GM10847 (cell line): ENCODE results near the gene ADAMTS17.

Source experiments
- POLR2A ChIP-seq: IDR thresholded peaks from 2 replicates; pipeline ENCODE4 v1.6.1; 2011; ENCODE audit not compliant: insufficient read length; ENCODE audit errors: extremely low read depth

Gene ADAMTS17

GRCh38 chr15:100341750-100342560 lies at the start of gene ADAMTS17:
Gene ADAMTS17, minus strand, starts transcription at chr15:100341975. Its CDS starts 76 bp downstream, at chr15:100341899.
- no peak for TF ChIP-seq POLR2A

DNA sequence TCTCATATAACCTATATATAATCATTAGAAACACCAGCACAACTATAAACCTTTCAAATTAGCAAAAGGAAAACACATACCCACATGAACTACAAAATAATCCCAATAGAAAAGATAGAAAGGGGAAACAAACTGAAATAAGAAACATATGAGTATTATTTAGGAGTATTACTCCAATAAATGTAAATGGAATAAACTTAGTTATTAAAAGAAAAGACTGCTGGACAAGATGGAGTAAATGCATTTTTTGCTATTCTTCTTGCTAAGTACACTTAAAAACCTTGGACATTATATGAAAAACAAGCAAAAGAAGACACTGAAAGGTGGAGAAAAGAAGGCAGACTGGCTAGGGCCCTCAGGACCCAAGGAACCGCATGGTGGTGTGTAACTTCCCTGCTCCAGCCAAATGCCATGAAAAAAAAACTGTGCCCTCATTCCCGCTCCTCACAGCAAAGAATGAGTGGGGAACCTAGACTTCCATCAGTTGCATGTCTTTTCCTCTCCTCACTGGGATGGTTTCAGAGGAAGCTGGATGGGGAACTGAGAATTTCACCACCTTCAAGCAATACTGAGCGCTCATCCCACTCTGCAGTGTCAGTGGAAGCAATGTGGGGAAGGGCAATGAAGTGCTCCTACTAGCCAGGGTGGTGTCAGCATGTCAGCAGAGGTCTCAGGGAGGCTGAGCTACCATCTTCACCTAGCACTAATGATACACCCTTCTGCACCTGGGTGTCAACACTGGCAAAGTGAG lies 43.7 kb upstream of the ADAMTS17 start:
- no peak for TF ChIP-seq POLR2A

- no peak for TF ChIP-seq POLR2A
Measured at GRCh38 chr15:100384108-100384410, 42.3 kb upstream of the ADAMTS17 start.

DNA sequence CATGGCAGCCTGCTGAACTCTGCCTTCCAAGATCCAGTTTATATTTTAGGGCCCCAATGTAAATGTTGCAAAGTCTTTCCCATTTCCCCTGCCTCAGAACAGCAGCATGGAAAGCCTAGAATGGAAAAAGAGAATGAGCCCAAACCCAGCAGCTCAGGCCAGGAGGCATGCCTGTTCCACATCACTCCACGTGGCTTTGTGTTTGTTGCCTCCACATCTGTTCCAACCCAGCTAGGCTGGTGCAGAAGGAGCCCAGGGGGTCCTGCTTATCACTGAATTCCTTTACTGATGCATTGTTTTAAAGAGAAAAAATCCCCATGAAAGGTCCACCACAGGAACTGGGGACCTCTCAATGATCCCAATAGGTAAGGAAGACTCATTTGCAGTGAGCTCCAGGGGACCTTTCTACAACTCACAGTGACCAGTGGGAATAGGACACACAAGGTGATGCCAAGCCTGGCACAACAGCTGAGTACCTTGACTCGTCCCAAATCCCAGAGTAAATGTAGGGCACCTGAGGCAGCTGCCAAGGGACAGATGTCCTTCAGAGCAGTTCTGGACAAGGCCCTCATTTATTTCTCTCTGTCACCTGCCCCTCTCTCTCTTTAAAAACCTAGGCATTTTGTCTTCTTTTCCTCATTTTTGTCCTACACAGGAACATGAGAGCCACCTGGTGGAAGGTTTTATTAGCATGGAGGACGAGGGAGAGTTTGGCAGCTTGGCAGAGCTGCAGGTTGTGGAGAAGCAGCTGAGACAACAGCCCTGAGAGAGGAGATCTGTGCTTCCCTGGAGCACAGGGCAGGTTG lies 41.7 kb upstream of the ADAMTS17 start:
- TF ChIP-seq POLR2A, result no peak

GRCh38 chr15:100373942-100374341 lies 32.2 kb upstream of the ADAMTS17 start:
- no peak for TF ChIP-seq POLR2A

DNA sequence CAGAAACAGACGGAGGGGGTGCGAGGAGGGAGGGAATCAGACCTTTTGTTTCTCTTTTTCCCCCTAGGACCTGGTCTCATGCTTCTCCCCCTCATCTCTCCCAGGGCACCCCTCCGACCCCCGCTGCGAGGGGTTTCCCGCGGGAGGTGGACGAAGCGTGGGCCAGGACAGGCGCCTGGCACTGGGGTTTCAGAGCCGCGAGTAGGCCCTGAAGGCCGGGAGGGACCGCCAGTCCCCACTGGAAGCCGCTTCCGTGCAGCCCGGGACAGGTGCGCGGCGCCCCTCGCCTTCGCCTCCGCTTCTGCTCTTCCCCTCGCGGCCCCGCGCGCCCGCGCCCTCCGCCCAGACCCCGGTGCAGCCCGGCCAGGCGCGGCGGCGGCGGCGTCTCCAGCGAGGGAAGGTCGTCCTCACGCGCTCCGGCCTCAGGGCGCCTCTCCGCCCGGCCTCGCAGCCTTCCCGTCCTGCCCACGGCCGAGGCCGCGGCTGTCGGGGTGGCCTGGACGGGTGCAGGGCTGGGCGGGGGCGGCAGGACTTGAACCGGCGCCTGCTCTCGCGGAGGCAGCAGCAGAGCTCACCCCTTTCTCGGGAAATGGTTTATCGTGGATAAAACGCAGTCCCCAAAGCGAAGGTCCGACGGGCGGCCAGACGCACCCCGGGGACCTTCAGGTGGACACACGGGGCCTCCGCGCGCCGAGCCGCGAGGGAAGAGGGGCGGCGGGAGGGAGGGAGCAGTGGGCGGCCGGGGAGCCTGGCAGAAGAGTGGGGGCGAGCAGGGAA lies 31.5 kb upstream of the ADAMTS17 start:
- no peak for TF ChIP-seq POLR2A

DNA sequence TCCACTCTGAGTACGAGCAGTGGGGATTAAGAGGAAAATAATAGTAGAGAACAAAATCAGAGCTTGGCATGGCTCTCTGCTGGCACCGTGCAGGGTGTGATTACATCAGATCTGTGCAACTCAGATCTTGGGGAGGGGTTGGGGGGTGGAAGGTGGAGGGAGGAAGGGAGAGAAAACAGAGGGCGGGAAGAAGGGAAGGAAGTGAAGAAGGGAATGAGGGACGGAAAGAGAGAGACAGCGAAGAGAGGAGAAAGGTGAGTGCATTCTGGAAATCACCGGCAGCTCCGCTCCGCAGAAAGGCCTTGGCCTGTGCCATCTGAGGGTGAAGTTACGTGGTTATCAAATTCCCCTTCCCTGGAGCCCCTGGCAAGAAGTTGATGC lies 31.0 kb upstream of the ADAMTS17 start:
- no peak for TF ChIP-seq POLR2A

DNA sequence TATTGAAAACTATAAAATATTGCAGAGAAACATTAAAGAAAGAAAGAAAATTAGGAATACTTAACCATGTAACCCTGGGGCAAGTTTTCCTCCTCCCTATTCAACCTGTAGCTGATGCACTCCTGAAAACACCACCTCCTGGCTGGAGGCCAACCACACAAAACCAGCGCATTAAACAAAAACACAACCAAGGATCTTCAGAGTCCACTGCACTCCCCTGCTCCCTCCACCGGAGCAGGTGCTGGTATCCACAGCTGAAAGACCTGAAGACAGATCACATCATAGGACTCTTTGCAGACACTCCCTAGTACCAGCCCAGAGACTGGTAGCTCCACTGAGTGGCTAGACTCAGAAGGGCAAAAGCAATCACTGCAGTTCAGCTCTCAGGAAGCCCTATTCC lies 13.6 kb upstream of the ADAMTS17 start:
- TF ChIP-seq POLR2A, result no peak

- TF ChIP-seq POLR2A, result no peak
Measured at GRCh38 chr15:100353449-100353848, 11.7 kb upstream of the ADAMTS17 start.

DNA sequence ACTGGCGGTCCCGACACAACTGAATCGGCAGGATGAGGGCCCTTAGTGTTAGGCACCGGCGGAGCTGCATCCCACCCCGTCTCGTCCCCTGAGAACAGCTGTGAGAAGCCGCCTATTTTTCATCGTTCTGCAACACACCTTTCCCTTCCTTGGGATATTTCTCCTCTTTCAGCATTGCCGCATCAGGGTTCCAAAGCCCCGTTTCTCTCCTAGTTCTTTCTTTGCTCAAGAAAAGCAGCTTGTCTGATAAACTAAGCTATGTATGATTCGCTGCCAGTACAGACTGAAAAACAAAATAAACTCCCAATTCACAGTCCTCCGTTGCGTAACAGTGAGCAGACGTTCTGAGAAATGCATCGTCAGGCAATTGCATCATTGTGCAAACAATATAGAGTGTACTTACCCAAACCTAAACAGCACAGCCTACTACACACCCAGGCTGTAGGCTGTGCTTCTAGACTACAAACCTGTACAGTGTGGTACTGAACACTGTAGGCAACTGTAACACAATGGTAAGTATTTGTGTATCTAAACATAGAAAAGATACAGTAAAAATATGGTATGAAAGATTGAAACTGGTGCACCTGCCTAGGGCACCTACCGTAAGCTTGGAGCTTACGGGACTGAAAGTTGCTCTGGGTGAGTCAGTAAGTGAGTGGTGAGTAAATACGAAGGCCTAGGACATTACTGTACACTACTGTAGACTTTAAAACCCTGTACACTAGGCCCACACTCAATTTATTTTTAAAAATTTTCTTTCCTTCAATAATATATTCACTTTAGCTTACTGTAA lies 8.9 kb upstream of the ADAMTS17 start:
- TF ChIP-seq POLR2A, result no peak

DNA sequence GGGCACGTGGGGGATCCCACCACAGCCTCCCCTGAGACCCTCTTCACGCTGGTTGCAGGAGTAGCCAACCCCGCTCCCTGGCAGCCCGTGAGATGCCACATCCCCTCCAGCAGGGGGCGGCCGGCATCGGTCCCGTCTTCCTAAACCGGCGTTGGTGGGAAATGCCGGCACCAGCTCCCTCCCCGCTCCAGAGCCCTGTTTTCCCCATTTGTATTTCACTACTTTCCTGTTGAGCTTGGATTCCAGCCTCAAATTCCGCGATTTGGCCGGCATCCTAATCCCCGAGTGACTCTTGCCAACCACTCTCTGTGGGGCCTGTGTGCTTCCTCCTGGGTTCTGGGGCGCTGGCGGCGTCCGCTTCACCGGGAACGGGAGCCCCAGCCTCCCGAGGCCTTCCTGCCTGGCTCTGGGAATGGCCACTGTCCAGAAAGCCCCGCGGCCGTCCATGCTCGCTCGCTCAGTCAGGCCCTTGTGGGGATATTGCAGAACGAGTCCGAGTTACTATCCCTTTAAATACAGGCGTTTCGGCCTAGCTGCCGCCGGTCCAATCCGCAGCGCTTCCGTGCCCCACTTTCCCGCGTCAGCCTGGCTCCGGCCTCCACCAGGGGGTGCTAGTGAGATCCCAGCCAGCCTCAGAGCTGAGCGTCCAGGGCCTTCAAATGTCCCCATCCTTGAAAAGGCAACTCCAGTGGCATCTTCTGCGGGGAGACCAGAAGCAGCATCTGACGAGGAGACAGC lies 8.1 kb upstream of the ADAMTS17 start:
- no peak for TF ChIP-seq POLR2A

- no peak for TF ChIP-seq POLR2A
Measured at GRCh38 chr15:100349321-100349695, 7.5 kb upstream of the ADAMTS17 start.

DNA sequence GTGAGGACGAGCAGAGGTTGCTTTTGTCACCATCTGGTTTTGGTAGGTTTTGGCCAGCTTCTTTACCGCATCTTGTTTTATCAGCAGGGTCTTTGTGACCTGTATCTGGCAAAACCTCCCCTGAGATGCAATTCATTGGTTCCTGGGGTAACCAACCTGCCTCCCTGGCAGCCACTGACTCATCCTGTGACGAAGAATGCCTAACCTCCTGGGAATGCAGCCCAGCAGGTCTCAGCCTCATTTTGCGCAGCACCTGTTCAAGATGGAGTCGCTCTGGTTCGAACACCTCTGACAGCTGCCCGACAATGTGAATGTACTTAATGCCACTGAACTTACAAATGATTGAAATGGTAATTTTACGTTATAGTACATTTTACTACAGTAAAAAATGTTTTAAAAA lies 6.8 kb upstream of the ADAMTS17 start:
- TF ChIP-seq POLR2A, result no peak
